ENCODE data around the gene C1orf226. TPM values are rescaled to one million over a fixed set of nuclear protein-coding genes. Genes with fewer than 3 reads are reported as not detected.

Gene C1orf226
- total and polyA plus RNA-seq, 10 of the 15 experiments (the other 5 are each of a cell fraction or from before 2014, with no cell fraction given): not detected

- Histone ChIP-seq H2AFZ (ENCODE audit: control insufficient read depth, low read depth, low read length) (no peak overlapping the region), H3K4me3 (no peak overlapping the region), H3K4me1 (ENCODE audit: control insufficient read depth, insufficient read depth, low read length) (no peaks in the 10 kb centered on the region), H3K36me3 (ENCODE audit: control insufficient read depth in 2 of 2, insufficient read depth in 2 of 2, low read length in 1 of 2) (no peaks in the 10 kb centered on the region), H3K9ac (ENCODE audit: control insufficient read depth, insufficient read depth, low read length) (no peak overlapping the region), H3K27me3 (replicated peaks in 1 of 2; ENCODE audit: control insufficient read depth in 2 of 2, insufficient read depth in 2 of 2, low read length in 1 of 2) (no peaks in the 10 kb centered on the region; a peak in 2 of 4 replicates), H3K9me3 (replicated peaks; ENCODE audit: control insufficient read depth, insufficient read depth, low read length) (no peaks in the 10 kb centered on the region), H3K4me2 (ENCODE audit: control insufficient read depth, insufficient read depth) (no peak overlapping the region), H3K27ac (ENCODE audit: control insufficient read depth, insufficient read depth) (no peak overlapping the region), H3K79me2 (ENCODE audit: control insufficient read depth, insufficient read depth, low read length) (no peaks in the 10 kb centered on the region), H4K20me1 (ENCODE audit: control insufficient read depth, insufficient read depth) (no peaks in the 10 kb centered on the region)
- ChIA-PET SMC1A (ENCODE audit: uncharacterized antibody, unreplicated experiment) (interaction anchor here (2.0 kb wide), 1 partner anchor 15 kb away, joined by 6 read pairs; no protein-coding TSS in a partner anchor), CTCF (interaction anchor here (0.9 to 1.2 kb wide), 2 partner anchors 50 to 190 kb away, joined by 4 read pairs; no protein-coding TSS in a partner anchor), POLR2A (no interaction called here), RAD21 (ENCODE audit: unreplicated experiment) (no interaction called here)
- no TSS peak for BruUV-seq (replicated peaks)
- in situ Hi-C loops (cut with MboI): no loop called here
- no peak for ATAC-seq
- WGBS (ENCODE audit: insufficient coverage, insufficient replicate concordance, low lambda C conversion rate, missing lambda C conversion rate): 65% methylated on average over 1 of the region's 1 CpG
- intact Hi-C loops (cut with micrococcal nuclease; ENCODE audit: unreplicated experiment): no loop called here
- no peak for TF ChIP-seq ATF7 (IDR thresholded peaks at IDR 0.05; ENCODE audit: low read depth)
- TF ChIP-seq, protein P1, sequence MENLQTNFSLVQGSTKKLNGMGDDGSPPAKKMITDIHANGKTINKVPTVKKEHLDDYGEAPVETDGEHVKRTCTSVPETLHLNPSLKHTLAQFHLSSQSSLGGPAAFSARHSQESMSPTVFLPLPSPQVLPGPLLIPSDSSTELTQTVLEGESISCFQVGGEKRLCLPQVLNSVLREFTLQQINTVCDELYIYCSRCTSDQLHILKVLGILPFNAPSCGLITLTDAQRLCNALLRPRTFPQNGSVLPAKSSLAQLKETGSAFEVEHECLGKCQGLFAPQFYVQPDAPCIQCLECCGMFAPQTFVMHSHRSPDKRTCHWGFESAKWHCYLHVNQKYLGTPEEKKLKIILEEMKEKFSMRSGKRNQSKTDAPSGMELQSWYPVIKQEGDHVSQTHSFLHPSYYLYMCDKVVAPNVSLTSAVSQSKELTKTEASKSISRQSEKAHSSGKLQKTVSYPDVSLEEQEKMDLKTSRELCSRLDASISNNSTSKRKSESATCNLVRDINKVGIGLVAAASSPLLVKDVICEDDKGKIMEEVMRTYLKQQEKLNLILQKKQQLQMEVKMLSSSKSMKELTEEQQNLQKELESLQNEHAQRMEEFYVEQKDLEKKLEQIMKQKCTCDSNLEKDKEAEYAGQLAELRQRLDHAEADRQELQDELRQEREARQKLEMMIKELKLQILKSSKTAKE (IDR thresholded peaks at IDR 0.05; ENCODE audit: low read depth, poor library complexity, severe bottlenecking): no peak
- no peak for TF ChIP-seq ESRRA (IDR thresholded peaks at IDR 0.05; ENCODE audit: low read length)
- TF ChIP-seq SMC3 (IDR thresholded peaks at IDR 0.05; ENCODE audit: borderline replicate concordance, low read length): no peak
- TF ChIP-seq YBX1 (IDR thresholded peaks at IDR 0.05): no peak
- no peak for TF ChIP-seq BHLHE40 (IDR thresholded peaks at IDR 0.05; ENCODE audit: borderline replicate concordance in 1 of 2, low read depth in 2 of 2, low read length in 1 of 2)
- no peak for TF ChIP-seq REST (IDR thresholded peaks at IDR 0.05; ENCODE audit: low read depth, low read length)
- no peak for TF ChIP-seq DPF2 (IDR thresholded peaks at IDR 0.05)
- DNase-seq (ENCODE audit: low read depth, low spot score): no peak
- no peak for FAIRE-seq
Measured at GRCh38 chr1:162407539-162407938, 26.0 kb downstream of the C1orf226 start.
